Fibroblast of the aortic adventitia (primary cell): ENCODE results near the gene PRKAR1B. TPM values are rescaled to one million over a fixed set of nuclear protein-coding genes. Genes with fewer than 3 reads are reported as not detected.
"Not testable (repeated sequence)": the region's sequence is repeated elsewhere in the genome, so short reads cannot be mapped to it uniquely, and the experiment has no call there.

Source experiments
- DNase-seq: peaks from one replicate; pipeline ENCODE4 v3.0.0-alpha.2; 2010; ENCODE audit warnings: low read depth
- H3K4me3 ChIP-seq: 2 replicates; pipeline ENCODE4 v1.5.1; 2011; ENCODE audit warnings: low read depth, mild to moderate bottlenecking, control low read depth, low read length, moderate library complexity
- CTCF ChIP-seq: IDR thresholded peaks from 2 replicates; pipeline ENCODE4 v1.5.1; 2011; ENCODE audit warnings: mild to moderate bottlenecking, low read length, control low read depth, inconsistent platforms; ENCODE audit not compliant: insufficient read depth
- total RNA-seq: library from RNA; depleted of rRNA; stranded (reverse); fragments of >200 nt; gene quantifications from 2 replicates; pipeline ENCODE4 v1.2.3, GENCODE V29; 2012; ENCODE audit warnings: low replicate concordance

The PRKAR1B gene
- total RNA-seq, 1 donor = 7.0 TPM

- no peak for TF ChIP-seq CTCF
- DNase-seq = no peak
- no peak overlapping the region for H3K4me3 ChIP-seq
These were observed 170.1 kb downstream of the PRKAR1B start for GRCh38 chr7:556837-557557.

- DNase-seq = no peak
- H3K4me3 ChIP-seq = no peak overlapping the region
- TF ChIP-seq CTCF = no peak
These were observed 170.7 kb downstream of the PRKAR1B start for GRCh38 chr7:556291-556826.

- no peak overlapping the region for H3K4me3 ChIP-seq
- TF ChIP-seq CTCF = no peak
- no peak for DNase-seq
These were observed 171.4 kb downstream of the PRKAR1B start for GRCh38 chr7:555551-556160.

GRCh38 chr7:553636-554111 lies 173.4 kb downstream of the PRKAR1B start:
- H3K4me3 ChIP-seq = no peak overlapping the region
- TF ChIP-seq CTCF = no peak
- no peak for DNase-seq

GRCh38 chr7:552868-553635 lies 174.0 kb downstream of the PRKAR1B start:
- DNase-seq = no peak
- TF ChIP-seq CTCF = no peak
- H3K4me3 ChIP-seq = no peak overlapping the region

- H3K4me3 ChIP-seq, DNase-seq: not testable (repeated sequence)
These were observed 174.8 kb downstream of the PRKAR1B start for GRCh38 chr7:552151-552867.

- not testable (repeated sequence) for DNase-seq, H3K4me3 ChIP-seq
These were observed 175.5 kb downstream of the PRKAR1B start for GRCh38 chr7:551615-551970.
